LNCAP (cell line): ENCODE measurements around the gene NACC1.

ENCODE experiments used
- CTCF ChIP-seq: fragments of 450-650 bp; IDR thresholded peaks from 2 replicates; pipeline ENCODE4 v1.5.1; 2017; ENCODE audit warnings: mild to moderate bottlenecking

Gene NACC1

GRCh38 chr19:13154911-13155471 lies 36.9 kb downstream of the NACC1 start:
- TF ChIP-seq CTCF = no peak

- TF ChIP-seq CTCF = no peak
These were observed 37.7 kb downstream of the NACC1 start for GRCh38 chr19:13155472-13156359.

- TF ChIP-seq CTCF = no peak
These were observed 41.6 kb downstream of the NACC1 start for GRCh38 chr19:13159713-13160112.

- TF ChIP-seq CTCF = no peak
These were observed 42.5 kb downstream of the NACC1 start for GRCh38 chr19:13160557-13160956.

- no peak for TF ChIP-seq CTCF
These were observed 44.9 kb downstream of the NACC1 start for GRCh38 chr19:13162724-13163608.

- no peak for TF ChIP-seq CTCF
These were observed 45.7 kb downstream of the NACC1 start for GRCh38 chr19:13163609-13164342.
